HepG2 (cell line): ENCODE results near the gene KLF12. TPM values are rescaled to one million over a fixed set of nuclear protein-coding genes. Genes with fewer than 3 reads are reported as not detected.

ENCODE experiments used
- ATAC-seq: fragments of 200-7000 bp; cut with Tn5 transposase; 3 replicates; pipeline ENCODE4 v1.9.1; 2020; ENCODE audit warnings: mild to moderate bottlenecking, moderate library complexity
- BruUV-seq: library from RNA; stranded (reverse); fragments of 400-500 nt; replicated peaks from 2 replicates; lab custom pipeline; 2021; lab: Mats Ljungman, UMichigan
- CTCF ChIA-PET: fragments of 300-600 bp; formaldehyde crosslinking; extraction: SDS; loops from one replicate; lab custom pipeline; 2021; ENCODE audit warnings: low total read pairs, inconsistent platforms, low intra/inter-chr PET ratio; lab: Yijun Ruan, JAX
- POLR2A ChIA-PET: fragments of 350-600 bp; sonication (Branson Sonifier 250); formaldehyde crosslinking; loops from one replicate; lab custom pipeline; 2020; ENCODE audit warnings: antibody characterized with exemption, inconsistent platforms; lab: Yijun Ruan, JAX
- DNase-seq: peaks from one replicate; pipeline ENCODE4 v3.0.0-alpha.2; 2015; ENCODE audit warnings: low spot score
- FAIRE-seq: peaks from 3 replicates; lab custom pipeline; 2011; peaks lifted over from hg19 to GRCh38; lab: Jason Lieb, UNC
- H2AFZ ChIP-seq: one replicate; pipeline ENCODE4 v1.6.1; 2011; ENCODE audit warnings: low read length, inconsistent platforms
- H3K27ac ChIP-seq: fragments of 300-600 bp; 3 replicates; pipeline ENCODE4 v1.8.0; 2011; ENCODE audit warnings: mixed run types, mild to moderate bottlenecking, mixed read lengths, low read length, inconsistent platforms; ENCODE audit not compliant: insufficient read depth; ENCODE audit errors: extremely low read length
- H3K27me3 ChIP-seq, 2 experiments: fragments of 200-600 bp in 1 of 2; 2 replicates in 1 of 2; 3 replicates in 1 of 2; pipeline versions ENCODE4 v1.6.0 to v1.8.0; 2011; ENCODE audit warnings: low read length in 2 of 2, mild to moderate bottlenecking in 2 of 2, moderate library complexity in 2 of 2, inconsistent platforms in 1 of 2; ENCODE audit not compliant: insufficient read depth in 2 of 2, control insufficient read depth in 1 of 2
- H3K36me3 ChIP-seq, 2 experiments: fragments of 200-600 bp in 1 of 2; replicated peaks in 1 of 2; 2 replicates in 1 of 2; 3 replicates in 1 of 2; pipeline versions ENCODE4 v1.5.1 to v1.8.0; 2011; ENCODE audit warnings: low read length in 2 of 2, inconsistent platforms in 1 of 2; ENCODE audit not compliant: insufficient read depth in 2 of 2, control insufficient read depth in 1 of 2
- H3K4me1 ChIP-seq: 2 replicates; pipeline ENCODE4 v1.5.1; 2012; ENCODE audit warnings: low read length, inconsistent platforms; ENCODE audit not compliant: insufficient read depth
- H3K4me2 ChIP-seq: 2 replicates; pipeline ENCODE4 v1.6.0; 2011; ENCODE audit warnings: low read depth, low read length, inconsistent platforms
- H3K4me3 ChIP-seq, 3 experiments: fragments of 200-600 bp in 1 of 3; sonication (generic), shearing (Covaris generic) in 1 of 3; replicated peaks in 1 of 3; 2 replicates each; pipeline ENCODE4 v1.5.1; 2011 to 2016; ENCODE audit warnings: low read length in 3 of 3, inconsistent platforms in 2 of 3, low read depth in 2 of 3, mild to moderate bottlenecking in 2 of 3, control low read depth in 1 of 3, mixed read lengths in 1 of 3; ENCODE audit not compliant: insufficient read depth in 1 of 3
- H3K79me2 ChIP-seq: one replicate; pipeline ENCODE4 v1.6.1; 2011; ENCODE audit warnings: low read length, inconsistent platforms; ENCODE audit not compliant: insufficient read depth
- H3K9ac ChIP-seq: 2 replicates; pipeline ENCODE4 v1.6.0; 2011; ENCODE audit warnings: mild to moderate bottlenecking, low read depth, low read length, inconsistent platforms; ENCODE audit not compliant: insufficient read depth
- H3K9me3 ChIP-seq: 2 replicates; pipeline ENCODE4 v1.5.1; 2012; ENCODE audit warnings: mild to moderate bottlenecking, low read length
- H4K20me1 ChIP-seq: 2 replicates; pipeline ENCODE4 v1.6.0; 2011; ENCODE audit warnings: inconsistent platforms, mild to moderate bottlenecking, low read length, moderate library complexity; ENCODE audit not compliant: insufficient read depth
- AKAP8 ChIP-seq: sonication (generic); formaldehyde crosslinking; IDR thresholded peaks from 2 replicates; pipeline ENCODE4 v1.5.1; 2020; ENCODE audit warnings: mild to moderate bottlenecking, missing genetic modification reagents
- BORCS8-MEF2B ChIP-seq: sonication (generic); formaldehyde crosslinking; IDR thresholded peaks from 2 replicates; pipeline ENCODE4 v1.8.0; 2022; ENCODE audit warnings: mild to moderate bottlenecking, missing genetic modification reagents
- FOXA1 ChIP-seq, 2 experiments: fragments of 450-650 bp in 1 of 2; sonication (generic) in 1 of 2; formaldehyde crosslinking in 1 of 2; IDR thresholded peaks; 2 replicates each; pipeline versions ENCODE4 v1.4.0 to v1.6.1; 2016 to 2020; ENCODE audit warnings: missing genetic modification reagents in 1 of 2
- GZF1 ChIP-seq: sonication (generic); formaldehyde crosslinking; IDR thresholded peaks from 2 replicates; pipeline ENCODE4 v1.5.1; 2020; ENCODE audit warnings: mild to moderate bottlenecking, missing genetic modification reagents
- MAFF ChIP-seq: IDR thresholded peaks from 2 replicates; pipeline ENCODE4 v1.6.1; 2011; ENCODE audit warnings: low read depth, low read length, improper control_type of control experiment
- ZNF552 ChIP-seq: sonication (generic); formaldehyde crosslinking; IDR thresholded peaks from 2 replicates; pipeline ENCODE4 v1.9.0; 2022; ENCODE audit warnings: missing genetic modification reagents, mild to moderate bottlenecking, borderline replicate concordance
- ZNF670 ChIP-seq: sonication (generic); formaldehyde crosslinking; IDR thresholded peaks from 2 replicates; pipeline ENCODE4 v1.8.0; 2022; ENCODE audit warnings: mild to moderate bottlenecking, missing genetic modification reagents, borderline replicate concordance
- ZNF740 ChIP-seq: sonication (generic); formaldehyde crosslinking; IDR thresholded peaks from 2 replicates; pipeline ENCODE4 v1.4.0; 2020; ENCODE audit warnings: missing genetic modification reagents
- ZNF775 ChIP-seq: sonication (generic); formaldehyde crosslinking; IDR thresholded peaks from 2 replicates; pipeline ENCODE4 v1.4.0; 2020; ENCODE audit warnings: missing genetic modification reagents, mild to moderate bottlenecking, moderate library complexity, borderline replicate concordance
- ZNF883 ChIP-seq: sonication (generic); formaldehyde crosslinking; IDR thresholded peaks from 2 replicates; pipeline ENCODE4 v1.5.1; 2020; ENCODE audit warnings: mild to moderate bottlenecking, missing genetic modification reagents; ENCODE audit errors: not compliant biosample characterization
- WGBS: methylation state at CpG from one replicate; pipeline ENCODE4 v1.1.6; 2017; ENCODE audit warnings: low lambda C conversion rate; 5-methylcytosine and 5-hydroxymethylcytosine counted together
- in situ Hi-C: cut with HindIII; loops from 2 replicates; pipeline ENCODE4 v1.10.0; 2017; ENCODE audit warnings: low pct_unique_long_range_greater_than_20kb; ENCODE audit not compliant: extremely low pct_ligation_motif_present
- intact Hi-C: fragments of 100-400 bp; cut with micrococcal nuclease; formaldehyde crosslinking; loops from one replicate; pipeline ENCODE4 v1.10.0; 2022; ENCODE audit not compliant: unreplicated experiment
- polyA plus RNA-seq, 8 experiments: library from polyadenylated mRNA; depleted of rRNA in 3 of 8; stranded (reverse) in 7 of 8; unstranded in 1 of 8; fragments of >200 nt; fragmentation: Illumina TruSeq in 4 of 8; extraction: Trizol in 4 of 8; gene quantifications; 2 replicates each; pipeline versions ENCODE4 v1.2.1 to v1.2.3, GENCODE V29; 2011 to 2016; ENCODE audit warnings: low read depth in 4 of 8, missing spikeins in 1 of 8, mixed read lengths in 1 of 8; ENCODE audit not compliant: insufficient read depth in 1 of 8
- total RNA-seq, 5 experiments: library from RNA; depleted of rRNA; stranded (reverse); fragments of >200 nt; fragmentation: Illumina TruSeq; extraction: Trizol; gene quantifications; 2 replicates each; pipeline ENCODE4 v1.2.3, GENCODE V29; 2016; ENCODE audit warnings: low read depth in 1 of 5
- TF ChIP-seq, protein P1 (sequence below): sonication (generic); formaldehyde crosslinking; IDR thresholded peaks from 2 replicates; pipeline ENCODE4 v1.5.1; 2020; ENCODE audit warnings: missing genetic modification reagents, mild to moderate bottlenecking, borderline replicate concordance
- TF ChIP-seq, protein P2 (sequence below): sonication (generic); formaldehyde crosslinking; IDR thresholded peaks from 2 replicates; pipeline ENCODE4 v1.5.0; 2020; ENCODE audit warnings: mild to moderate bottlenecking, missing genetic modification reagents
- TF ChIP-seq, protein P3 (sequence below): IDR thresholded peaks from 2 replicates; pipeline ENCODE4 v1.6.1; 2016; ENCODE audit warnings: low read depth, control low read depth
- TF ChIP-seq, protein P4 (sequence below): sonication (generic); formaldehyde crosslinking; IDR thresholded peaks from 2 replicates; pipeline ENCODE4 v1.9.0; 2021; ENCODE audit warnings: missing genetic modification reagents, borderline replicate concordance
- TF ChIP-seq, protein P5 (sequence below): sonication (generic); formaldehyde crosslinking; conservative IDR thresholded peaks from 2 replicates; pipeline ENCODE4 v1.8.0; 2022; ENCODE audit warnings: low read depth, missing genetic modification reagents

Gene KLF12
- total and polyA plus RNA-seq, 2 of the 13 experiments (the other 11 are each of a cell fraction or from before 2014, with no cell fraction given), result 0.66 to 1.5 TPM

DNA sequence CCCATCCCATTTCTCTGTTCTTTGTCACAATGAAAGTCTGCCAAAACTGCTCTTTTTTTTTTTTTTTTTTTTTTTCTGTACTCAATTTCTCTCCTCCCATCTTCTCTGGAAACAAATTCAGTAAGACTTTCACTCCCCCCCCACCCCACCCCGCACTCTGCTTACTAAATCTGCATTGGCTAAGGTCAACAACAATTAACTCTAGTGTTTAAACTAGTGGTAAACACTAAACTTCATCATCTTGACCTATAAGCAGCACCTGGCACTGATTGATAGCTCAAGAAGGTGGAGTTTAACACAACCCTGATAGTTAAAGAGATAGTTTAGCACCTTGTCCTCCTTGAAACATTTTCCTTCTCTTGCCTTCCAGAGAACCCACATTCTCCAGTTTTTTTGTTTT is 14.1 kb upstream of the KLF12 start:
- CTCF ChIA-PET, result no interaction called here
- no peaks in the 10 kb centered on the region for H3K27me3 ChIP-seq
- H3K4me2 ChIP-seq, result no peak overlapping the region
- no peaks in the 10 kb centered on the region for H3K9me3 ChIP-seq
- H3K27ac ChIP-seq, result no peak overlapping the region
- FAIRE-seq (no peak), ATAC-seq (no peak), DNase-seq (no peak)
- no peaks in the 10 kb centered on the region for H3K4me1 ChIP-seq
- BruUV-seq, result no TSS peak
- POLR2A ChIA-PET, result no interaction called here
- in situ Hi-C loops, result no loop called here
- intact Hi-C loops, result no loop called here
- WGBS, result 6% methylated on average over 1 of the region's 1 CpG
- no peak overlapping the region for H3K9ac ChIP-seq
- H3K79me2 ChIP-seq, result no peaks in the 10 kb centered on the region
- H3K4me3 ChIP-seq, result no peak overlapping the region
- no peaks in the 10 kb centered on the region for H3K36me3 ChIP-seq
- no peak overlapping the region for H2AFZ ChIP-seq
- H4K20me1 ChIP-seq, result no peaks in the 10 kb centered on the region
- TF ChIP-seq BORCS8-MEF2B (no peak), AKAP8 (CRISPR knock-in tag) (no peak), GZF1 (no peak), ZNF883 (no peak), ZNF740 (CRISPR knock-in tag) (no peak), ZNF670 (CRISPR knock-in tag) (no peak), ZNF552 (no peak), ZNF775 (CRISPR knock-in tag) (no peak), FOXA1 (IDR thresholded peaks at IDR 0.05) (no peak), FOXA1 (CRISPR knock-in tag; IDR thresholded peaks at IDR 0.05) (no peak), MAFF (no peak)
- TF ChIP-seq, protein P1, sequence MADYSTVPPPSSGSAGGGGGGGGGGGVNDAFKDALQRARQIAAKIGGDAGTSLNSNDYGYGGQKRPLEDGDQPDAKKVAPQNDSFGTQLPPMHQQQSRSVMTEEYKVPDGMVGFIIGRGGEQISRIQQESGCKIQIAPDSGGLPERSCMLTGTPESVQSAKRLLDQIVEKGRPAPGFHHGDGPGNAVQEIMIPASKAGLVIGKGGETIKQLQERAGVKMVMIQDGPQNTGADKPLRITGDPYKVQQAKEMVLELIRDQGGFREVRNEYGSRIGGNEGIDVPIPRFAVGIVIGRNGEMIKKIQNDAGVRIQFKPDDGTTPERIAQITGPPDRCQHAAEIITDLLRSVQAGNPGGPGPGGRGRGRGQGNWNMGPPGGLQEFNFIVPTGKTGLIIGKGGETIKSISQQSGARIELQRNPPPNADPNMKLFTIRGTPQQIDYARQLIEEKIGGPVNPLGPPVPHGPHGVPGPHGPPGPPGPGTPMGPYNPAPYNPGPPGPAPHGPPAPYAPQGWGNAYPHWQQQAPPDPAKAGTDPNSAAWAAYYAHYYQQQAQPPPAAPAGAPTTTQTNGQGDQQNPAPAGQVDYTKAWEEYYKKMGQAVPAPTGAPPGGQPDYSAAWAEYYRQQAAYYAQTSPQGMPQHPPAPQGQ (CRISPR knock-in tag), result no peak
- TF ChIP-seq, protein P2, sequence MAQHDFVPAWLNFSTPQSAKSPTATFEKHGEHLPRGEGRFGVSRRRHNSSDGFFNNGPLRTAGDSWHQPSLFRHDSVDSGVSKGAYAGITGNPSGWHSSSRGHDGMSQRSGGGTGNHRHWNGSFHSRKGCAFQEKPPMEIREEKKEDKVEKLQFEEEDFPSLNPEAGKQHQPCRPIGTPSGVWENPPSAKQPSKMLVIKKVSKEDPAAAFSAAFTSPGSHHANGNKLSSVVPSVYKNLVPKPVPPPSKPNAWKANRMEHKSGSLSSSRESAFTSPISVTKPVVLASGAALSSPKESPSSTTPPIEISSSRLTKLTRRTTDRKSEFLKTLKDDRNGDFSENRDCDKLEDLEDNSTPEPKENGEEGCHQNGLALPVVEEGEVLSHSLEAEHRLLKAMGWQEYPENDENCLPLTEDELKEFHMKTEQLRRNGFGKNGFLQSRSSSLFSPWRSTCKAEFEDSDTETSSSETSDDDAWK (CRISPR knock-in tag), result no peak
- TF ChIP-seq, protein P3, sequence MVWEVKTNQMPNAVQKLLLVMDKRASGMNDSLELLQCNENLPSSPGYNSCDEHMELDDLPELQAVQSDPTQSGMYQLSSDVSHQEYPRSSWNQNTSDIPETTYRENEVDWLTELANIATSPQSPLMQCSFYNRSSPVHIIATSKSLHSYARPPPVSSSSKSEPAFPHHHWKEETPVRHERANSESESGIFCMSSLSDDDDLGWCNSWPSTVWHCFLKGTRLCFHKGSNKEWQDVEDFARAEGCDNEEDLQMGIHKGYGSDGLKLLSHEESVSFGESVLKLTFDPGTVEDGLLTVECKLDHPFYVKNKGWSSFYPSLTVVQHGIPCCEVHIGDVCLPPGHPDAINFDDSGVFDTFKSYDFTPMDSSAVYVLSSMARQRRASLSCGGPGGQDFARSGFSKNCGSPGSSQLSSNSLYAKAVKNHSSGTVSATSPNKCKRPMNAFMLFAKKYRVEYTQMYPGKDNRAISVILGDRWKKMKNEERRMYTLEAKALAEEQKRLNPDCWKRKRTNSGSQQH (CRISPR knock-in tag), result no peak
- TF ChIP-seq, protein P4, sequence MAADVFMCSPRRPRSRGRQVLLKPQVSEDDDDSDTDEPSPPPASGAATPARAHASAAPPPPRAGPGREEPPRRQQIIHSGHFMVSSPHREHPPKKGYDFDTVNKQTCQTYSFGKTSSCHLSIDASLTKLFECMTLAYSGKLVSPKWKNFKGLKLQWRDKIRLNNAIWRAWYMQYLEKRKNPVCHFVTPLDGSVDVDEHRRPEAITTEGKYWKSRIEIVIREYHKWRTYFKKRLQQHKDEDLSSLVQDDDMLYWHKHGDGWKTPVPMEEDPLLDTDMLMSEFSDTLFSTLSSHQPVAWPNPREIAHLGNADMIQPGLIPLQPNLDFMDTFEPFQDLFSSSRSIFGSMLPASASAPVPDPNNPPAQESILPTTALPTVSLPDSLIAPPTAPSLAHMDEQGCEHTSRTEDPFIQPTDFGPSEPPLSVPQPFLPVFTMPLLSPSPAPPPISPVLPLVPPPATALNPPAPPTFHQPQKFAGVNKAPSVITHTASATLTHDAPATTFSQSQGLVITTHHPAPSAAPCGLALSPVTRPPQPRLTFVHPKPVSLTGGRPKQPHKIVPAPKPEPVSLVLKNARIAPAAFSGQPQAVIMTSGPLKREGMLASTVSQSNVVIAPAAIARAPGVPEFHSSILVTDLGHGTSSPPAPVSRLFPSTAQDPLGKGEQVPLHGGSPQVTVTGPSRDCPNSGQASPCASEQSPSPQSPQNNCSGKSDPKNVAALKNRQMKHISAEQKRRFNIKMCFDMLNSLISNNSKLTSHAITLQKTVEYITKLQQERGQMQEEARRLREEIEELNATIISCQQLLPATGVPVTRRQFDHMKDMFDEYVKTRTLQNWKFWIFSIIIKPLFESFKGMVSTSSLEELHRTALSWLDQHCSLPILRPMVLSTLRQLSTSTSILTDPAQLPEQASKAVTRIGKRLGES (CRISPR knock-in tag), result no peak
- TF ChIP-seq, protein P5, sequence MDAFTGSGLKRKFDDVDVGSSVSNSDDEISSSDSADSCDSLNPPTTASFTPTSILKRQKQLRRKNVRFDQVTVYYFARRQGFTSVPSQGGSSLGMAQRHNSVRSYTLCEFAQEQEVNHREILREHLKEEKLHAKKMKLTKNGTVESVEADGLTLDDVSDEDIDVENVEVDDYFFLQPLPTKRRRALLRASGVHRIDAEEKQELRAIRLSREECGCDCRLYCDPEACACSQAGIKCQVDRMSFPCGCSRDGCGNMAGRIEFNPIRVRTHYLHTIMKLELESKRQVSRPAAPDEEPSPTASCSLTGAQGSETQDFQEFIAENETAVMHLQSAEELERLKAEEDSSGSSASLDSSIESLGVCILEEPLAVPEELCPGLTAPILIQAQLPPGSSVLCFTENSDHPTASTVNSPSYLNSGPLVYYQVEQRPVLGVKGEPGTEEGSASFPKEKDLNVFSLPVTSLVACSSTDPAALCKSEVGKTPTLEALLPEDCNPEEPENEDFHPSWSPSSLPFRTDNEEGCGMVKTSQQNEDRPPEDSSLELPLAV (CRISPR knock-in tag), result no peak
